OCI-LY3 (cell line): ENCODE data around the gene OCEL1.

Experiments used
- H2AFZ ChIP-seq: fragments of 200-600, 300-600 bp; shearing (Covaris generic); 2 replicates; pipeline ENCODE4 v1.6.0; 2014; ENCODE audit warnings: antibody characterized with exemption, low read depth, low read length
- H3K27ac ChIP-seq: fragments of 200-600, 300-600 bp; sonication (generic); 2 replicates; pipeline ENCODE4 v1.5.1; 2014; ENCODE audit warnings: mild to moderate bottlenecking, low read length, moderate library complexity, mixed read lengths
- H3K27me3 ChIP-seq: fragments of 200-600, 300-600 bp; sonication (generic); 2 replicates; pipeline ENCODE4 v1.6.1; 2014; ENCODE audit warnings: low read depth, low read length, mixed read lengths
- H3K36me3 ChIP-seq: fragments of 200-600, 300-600 bp; sonication (generic); replicated peaks from 2 replicates; pipeline ENCODE3; 2014; ENCODE audit warnings: low read depth, low read length, mixed read lengths
- H3K4me1 ChIP-seq: fragments of 300-600, 200-600 bp; sonication (generic); 2 replicates; pipeline ENCODE4 v1.6.1; 2014; ENCODE audit warnings: low read length, mixed read lengths
- H3K4me2 ChIP-seq: fragments of 200-600, 300-600 bp; sonication (generic); 2 replicates; pipeline ENCODE4 v1.6.1; 2014; ENCODE audit warnings: low read length, mixed read lengths
- H3K4me3 ChIP-seq: fragments of 300-600, 200-600 bp; sonication (generic); 2 replicates; pipeline ENCODE4 v1.5.1; 2014; ENCODE audit warnings: antibody characterized with exemption, mild to moderate bottlenecking, low read length, moderate library complexity
- H3K79me2 ChIP-seq: fragments of 300-600, 200-600 bp; shearing (Covaris generic); 2 replicates; pipeline ENCODE4 v1.6.1; 2014; ENCODE audit warnings: mild to moderate bottlenecking, low read length, mixed read lengths
- H3K9ac ChIP-seq: fragments of 300-600, 200-600 bp; shearing (Covaris generic); 2 replicates; pipeline ENCODE4 v1.6.0; 2014; ENCODE audit warnings: mild to moderate bottlenecking, low read length, moderate library complexity
- H3K9me3 ChIP-seq: fragments of 200-600, 300-600 bp; shearing (Covaris generic); 2 replicates; pipeline ENCODE4 v1.6.1; 2014; ENCODE audit warnings: low read length, mixed read lengths; ENCODE audit not compliant: insufficient read depth
- H4K20me1 ChIP-seq: fragments of 200-600, 300-600 bp; sonication (generic); 2 replicates; pipeline ENCODE4 v1.6.1; 2016; ENCODE audit warnings: low read length, mixed read lengths; ENCODE audit not compliant: insufficient read depth
- EZH2phosphoT487 ChIP-seq: fragments of 200-600 bp; shearing (Covaris generic); IDR thresholded peaks from 2 replicates; pipeline ENCODE4 v1.6.1; 2018; ENCODE audit warnings: antibody characterized with exemption, mixed run types, low read depth
- TF ChIP-seq, protein P1 (sequence below): fragments of 200-600, 300-600 bp; sonication (generic); IDR thresholded peaks from 2 replicates; pipeline ENCODE4 v1.5.1; 2014; ENCODE audit warnings: antibody characterized with exemption, low read length, low read depth

Gene OCEL1

DNA sequence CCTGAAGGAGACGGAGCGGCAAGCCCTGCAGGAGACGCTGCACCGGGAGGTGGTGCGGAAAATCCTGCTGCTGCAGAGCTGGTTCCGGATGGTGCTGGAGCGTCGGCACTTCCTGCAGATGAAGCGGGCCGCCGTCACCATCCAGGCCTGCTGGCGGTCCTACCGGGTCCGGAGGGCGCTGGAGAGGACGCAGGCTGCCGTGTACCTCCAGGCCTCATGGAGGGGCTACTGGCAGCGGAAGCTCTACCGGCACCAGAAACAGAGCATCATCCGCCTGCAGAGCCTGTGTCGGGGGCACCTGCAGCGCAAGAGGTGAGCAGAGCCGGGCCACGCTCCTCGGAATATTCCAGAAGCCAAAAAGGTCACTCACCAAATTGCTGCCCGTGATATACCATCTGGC, 33.3 kb upstream of the OCEL1 start:
- no peaks in the 10 kb centered on the region for H3K27me3 ChIP-seq
- H3K4me2 ChIP-seq: no peak overlapping the region
- TF ChIP-seq, protein P1, sequence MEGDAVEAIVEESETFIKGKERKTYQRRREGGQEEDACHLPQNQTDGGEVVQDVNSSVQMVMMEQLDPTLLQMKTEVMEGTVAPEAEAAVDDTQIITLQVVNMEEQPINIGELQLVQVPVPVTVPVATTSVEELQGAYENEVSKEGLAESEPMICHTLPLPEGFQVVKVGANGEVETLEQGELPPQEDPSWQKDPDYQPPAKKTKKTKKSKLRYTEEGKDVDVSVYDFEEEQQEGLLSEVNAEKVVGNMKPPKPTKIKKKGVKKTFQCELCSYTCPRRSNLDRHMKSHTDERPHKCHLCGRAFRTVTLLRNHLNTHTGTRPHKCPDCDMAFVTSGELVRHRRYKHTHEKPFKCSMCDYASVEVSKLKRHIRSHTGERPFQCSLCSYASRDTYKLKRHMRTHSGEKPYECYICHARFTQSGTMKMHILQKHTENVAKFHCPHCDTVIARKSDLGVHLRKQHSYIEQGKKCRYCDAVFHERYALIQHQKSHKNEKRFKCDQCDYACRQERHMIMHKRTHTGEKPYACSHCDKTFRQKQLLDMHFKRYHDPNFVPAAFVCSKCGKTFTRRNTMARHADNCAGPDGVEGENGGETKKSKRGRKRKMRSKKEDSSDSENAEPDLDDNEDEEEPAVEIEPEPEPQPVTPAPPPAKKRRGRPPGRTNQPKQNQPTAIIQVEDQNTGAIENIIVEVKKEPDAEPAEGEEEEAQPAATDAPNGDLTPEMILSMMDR: no peak
- no peak for TF ChIP-seq EZH2phosphoT487
- no peak overlapping the region for H3K27ac ChIP-seq
- H4K20me1 ChIP-seq: no peaks in the 10 kb centered on the region
- H3K4me3 ChIP-seq: no peak overlapping the region
- no peaks in the 10 kb centered on the region for H3K9me3 ChIP-seq
- peaks cover 50% of the 10 kb centered on the region for H3K36me3 ChIP-seq
- H3K79me2 ChIP-seq: no peaks in the 10 kb centered on the region
- H3K4me1 ChIP-seq: no peaks in the 10 kb centered on the region
- no peak overlapping the region for H2AFZ ChIP-seq
- H3K9ac ChIP-seq: no peak overlapping the region

DNA sequence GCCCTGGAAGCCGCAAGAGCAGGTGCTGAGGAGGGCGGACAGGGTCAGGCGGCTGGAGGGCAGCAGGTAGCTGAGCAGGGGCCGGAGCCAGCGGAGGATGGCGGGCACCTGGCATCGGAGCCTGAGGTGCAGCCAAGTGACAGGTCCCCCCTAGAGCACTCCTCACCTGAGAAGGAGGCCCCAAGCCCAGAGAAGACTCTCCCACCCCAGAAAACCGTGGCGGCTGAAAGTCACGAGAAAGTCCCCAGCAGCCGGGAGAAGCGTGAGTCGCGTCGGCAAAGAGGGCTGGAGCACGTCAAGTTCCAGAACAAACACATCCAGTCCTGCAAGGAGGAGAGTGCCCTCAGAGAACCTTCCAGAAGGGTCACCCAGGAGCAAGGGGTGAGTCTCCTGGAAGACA, 31.4 kb upstream of the OCEL1 start:
- no peaks in the 10 kb centered on the region for H3K9me3 ChIP-seq
- no peaks in the 10 kb centered on the region for H3K79me2 ChIP-seq
- H3K9ac ChIP-seq: no peak overlapping the region
- TF ChIP-seq EZH2phosphoT487: no peak
- TF ChIP-seq, protein P1: no peak
- no peak overlapping the region for H2AFZ ChIP-seq
- no peak overlapping the region for H3K27ac ChIP-seq
- H3K27me3 ChIP-seq: no peaks in the 10 kb centered on the region
- H3K4me1 ChIP-seq: no peaks in the 10 kb centered on the region
- peaks cover 53% of the 10 kb centered on the region for H3K36me3 ChIP-seq
- H3K4me3 ChIP-seq: no peak overlapping the region
- no peaks in the 10 kb centered on the region for H4K20me1 ChIP-seq
- no peak overlapping the region for H3K4me2 ChIP-seq

DNA sequence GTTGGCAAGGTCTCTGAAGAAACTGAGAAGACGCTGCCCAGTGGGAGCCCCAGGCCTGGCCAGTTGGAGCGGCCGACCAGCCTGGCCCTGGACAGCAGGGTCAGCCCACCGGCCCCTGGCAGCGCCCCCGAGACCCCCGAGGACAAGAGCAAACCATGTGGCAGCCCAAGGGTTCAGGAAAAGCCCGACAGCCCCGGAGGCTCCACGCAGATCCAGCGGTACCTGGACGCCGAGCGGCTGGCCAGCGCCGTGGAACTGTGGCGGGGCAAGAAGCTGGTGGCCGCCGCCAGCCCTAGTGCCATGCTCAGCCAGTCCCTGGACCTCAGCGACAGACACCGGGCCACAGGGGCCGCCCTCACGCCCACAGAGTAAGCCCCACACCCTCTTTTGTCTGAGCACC, 30.9 kb upstream of the OCEL1 start:
- Histone ChIP-seq H2AFZ (no peak overlapping the region), H3K36me3 (peaks cover 55% of the 10 kb centered on the region), H3K4me2 (no peak overlapping the region), H3K4me3 (no peak overlapping the region), H3K79me2 (no peaks in the 10 kb centered on the region), H4K20me1 (no peaks in the 10 kb centered on the region), H3K27me3 (no peaks in the 10 kb centered on the region), H3K4me1 (no peaks in the 10 kb centered on the region), H3K9ac (no peak overlapping the region), H3K27ac (no peak overlapping the region), H3K9me3 (no peaks in the 10 kb centered on the region)
- no peak for TF ChIP-seq EZH2phosphoT487
- TF ChIP-seq, protein P1: no peak

DNA sequence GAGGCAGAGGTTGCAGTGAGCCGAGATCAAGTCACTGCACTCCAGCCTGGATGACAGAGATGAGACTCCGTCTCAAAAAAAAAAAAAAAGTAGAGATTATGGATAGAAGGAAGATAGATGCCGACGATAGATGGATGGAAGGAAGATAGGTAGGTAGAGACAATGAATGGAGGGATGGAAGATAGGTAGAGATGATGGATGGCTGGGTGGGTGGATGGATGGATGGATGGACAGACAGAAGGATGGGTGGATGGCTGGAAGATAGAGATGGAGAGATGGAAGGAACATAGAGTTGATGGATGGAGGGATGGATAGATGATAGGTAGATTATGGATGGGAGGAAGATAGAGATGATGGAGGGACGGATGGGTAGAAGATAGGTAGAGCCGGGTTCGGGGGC, 29.4 kb upstream of the OCEL1 start:
- no peak for TF ChIP-seq EZH2phosphoT487
- peaks cover 61% of the 10 kb centered on the region for H3K36me3 ChIP-seq

DNA sequence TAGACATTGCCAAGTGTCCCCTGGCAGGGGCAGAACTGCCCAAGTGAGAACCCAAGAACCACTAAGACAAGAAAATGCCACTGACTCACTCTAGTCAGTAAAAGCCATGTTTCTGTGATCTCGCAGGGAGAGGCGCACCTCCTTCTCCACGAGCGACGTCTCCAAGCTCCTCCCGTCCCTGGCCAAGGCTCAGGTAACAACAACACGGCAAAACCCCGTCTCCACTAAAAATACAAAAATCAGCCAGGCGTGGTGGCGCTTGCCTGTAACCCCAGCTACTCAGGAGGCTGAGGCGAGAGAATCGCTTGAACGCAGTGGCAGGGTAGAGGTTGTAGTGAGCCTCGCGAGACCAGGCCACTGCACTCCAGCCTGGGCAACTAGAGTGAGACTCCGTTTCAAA, 28.4 kb upstream of the OCEL1 start:
- Histone ChIP-seq H3K9me3 (no peaks in the 10 kb centered on the region), H3K27ac (no peak overlapping the region), H3K9ac (no peak overlapping the region), H3K4me2 (no peak overlapping the region), H3K27me3 (no peaks in the 10 kb centered on the region), H3K4me1 (no peaks in the 10 kb centered on the region), H3K36me3 (peaks cover 70% of the 10 kb centered on the region), H3K79me2 (no peaks in the 10 kb centered on the region), H2AFZ (no peak overlapping the region), H3K4me3 (no peak overlapping the region), H4K20me1 (0 out of 2 replicates have a peak, but pooled peaks cover 3% of the 10 kb centered on the region)
- TF ChIP-seq, protein P1: no peak
- TF ChIP-seq EZH2phosphoT487: no peak

More for the DNA sequence above, 29.4 kb upstream of the OCEL1 start:
- H2AFZ ChIP-seq: no peak overlapping the region
- no peak overlapping the region for H3K9ac ChIP-seq
- no peak overlapping the region for H3K27ac ChIP-seq
- H3K79me2 ChIP-seq: no peaks in the 10 kb centered on the region
- no peaks in the 10 kb centered on the region for H3K9me3 ChIP-seq
- no peaks in the 10 kb centered on the region for H3K27me3 ChIP-seq
- H4K20me1 ChIP-seq: no peaks in the 10 kb centered on the region
- H3K4me1 ChIP-seq: no peaks in the 10 kb centered on the region
- H3K4me2 ChIP-seq: no peak overlapping the region
- no peak overlapping the region for H3K4me3 ChIP-seq
